HG02798 (cell line): ENCODE measurements around the gene MBD3L3.
A peak's percentile ranks its signal among the peaks of the same experiment; 100 is the strongest.
"Not testable (repeated sequence)": the region's sequence is repeated elsewhere in the genome, so short reads cannot be mapped to it uniquely, and the experiment has no call there.

Experiments used
- ATAC-seq: cut with Tn5 transposase; IDR thresholded peaks from one replicate; pipeline ENCODE4 v1.9.1; 2021; ENCODE audit warnings: mild to moderate bottlenecking; ENCODE audit not compliant: unreplicated experiment, poor library complexity

Gene MBD3L3

GRCh38 chr19:7058576-7058975 lies at the start of gene MBD3L3:
Gene MBD3L3, minus strand, starts transcription at chr19:7058676. Its CDS starts 71 bp downstream, at chr19:7058605.
- not testable (repeated sequence) for ATAC-seq

GRCh38 chr19:7106711-7107657 lies 48.5 kb upstream of the MBD3L3 start:
- ATAC-seq: no peak

GRCh38 chr19:7104747-7105447 lies 46.4 kb upstream of the MBD3L3 start:
- no peak for ATAC-seq

DNA sequence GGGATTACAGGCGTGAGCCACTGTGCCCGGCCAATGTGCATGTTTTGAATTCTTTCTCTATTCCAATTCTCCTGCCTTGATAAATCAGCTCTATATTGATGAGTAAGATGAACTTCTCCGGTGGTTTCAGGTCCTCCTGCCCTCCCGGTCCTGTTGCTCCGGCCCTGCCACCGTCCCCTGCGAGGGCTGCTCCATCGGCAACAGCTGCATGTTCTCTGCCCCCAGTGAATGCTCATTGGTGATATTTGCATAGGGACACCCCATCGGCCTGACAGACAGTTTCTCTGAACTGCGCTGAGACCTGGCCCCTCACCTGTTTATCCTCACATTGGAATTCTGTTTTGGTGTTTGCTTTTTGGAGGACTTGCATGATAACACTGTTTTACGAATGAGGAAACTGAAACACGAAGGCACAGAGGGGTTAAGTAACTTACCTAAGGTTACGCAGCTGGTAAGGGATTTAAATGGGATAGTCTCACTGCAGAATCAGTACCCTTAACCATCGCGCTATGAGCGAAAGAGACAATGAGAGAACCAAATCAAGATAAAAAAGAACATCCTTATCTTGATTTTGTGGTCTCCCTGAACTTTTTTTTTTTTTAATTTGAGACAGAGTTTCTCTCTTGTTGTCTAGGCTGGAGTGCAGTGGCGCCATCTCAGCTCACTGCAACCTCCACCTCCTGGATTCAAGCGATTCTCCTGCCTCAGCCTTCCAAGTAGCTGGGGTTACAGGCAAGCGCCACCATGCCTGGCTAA lies 43.2 kb upstream of the MBD3L3 start:
- ATAC-seq: no peak

GRCh38 chr19:7099597-7099921 lies 41.1 kb upstream of the MBD3L3 start:
- ATAC-seq: no peak

GRCh38 chr19:7098701-7099596 lies 40.5 kb upstream of the MBD3L3 start:
- ATAC-seq: peak; percentile 91

DNA sequence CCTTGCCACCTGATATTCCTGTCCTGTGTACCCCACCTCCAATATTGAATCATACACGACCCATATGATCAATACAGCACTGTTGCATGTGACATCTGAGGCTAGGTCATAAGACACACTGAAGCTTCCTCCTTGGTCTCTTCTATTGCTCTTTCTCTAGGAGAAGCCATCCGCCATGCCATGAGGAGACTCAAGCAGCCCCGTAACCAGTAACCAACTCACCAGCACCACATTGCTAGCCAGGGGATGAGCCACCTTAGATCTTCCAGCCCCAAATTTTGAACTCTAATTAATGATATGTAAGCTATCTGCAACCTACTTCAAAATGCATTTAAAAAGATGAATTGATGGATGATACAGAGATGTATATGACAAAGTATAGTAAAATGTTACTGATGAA lies 39.6 kb upstream of the MBD3L3 start:
- no peak for ATAC-seq

DNA sequence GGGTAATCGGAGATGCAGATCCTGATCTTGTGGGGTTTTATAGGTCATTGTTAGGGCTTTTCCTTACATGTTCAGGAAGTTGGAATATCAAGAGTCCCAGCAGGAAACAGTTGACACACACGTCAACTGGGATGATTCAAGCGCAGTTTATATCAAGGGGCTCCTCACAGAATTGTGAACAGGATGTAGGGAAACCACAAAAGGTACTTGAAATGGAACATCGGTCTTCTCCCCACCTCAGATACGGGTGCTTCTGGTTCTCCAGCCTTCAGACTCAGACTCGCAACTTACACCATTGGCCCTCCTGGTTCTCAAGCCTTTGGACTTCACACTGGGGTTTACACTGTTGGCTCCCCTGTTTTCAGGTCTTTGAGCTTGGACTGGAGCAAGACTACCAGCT lies 30.5 kb upstream of the MBD3L3 start:
- no peak for ATAC-seq

DNA sequence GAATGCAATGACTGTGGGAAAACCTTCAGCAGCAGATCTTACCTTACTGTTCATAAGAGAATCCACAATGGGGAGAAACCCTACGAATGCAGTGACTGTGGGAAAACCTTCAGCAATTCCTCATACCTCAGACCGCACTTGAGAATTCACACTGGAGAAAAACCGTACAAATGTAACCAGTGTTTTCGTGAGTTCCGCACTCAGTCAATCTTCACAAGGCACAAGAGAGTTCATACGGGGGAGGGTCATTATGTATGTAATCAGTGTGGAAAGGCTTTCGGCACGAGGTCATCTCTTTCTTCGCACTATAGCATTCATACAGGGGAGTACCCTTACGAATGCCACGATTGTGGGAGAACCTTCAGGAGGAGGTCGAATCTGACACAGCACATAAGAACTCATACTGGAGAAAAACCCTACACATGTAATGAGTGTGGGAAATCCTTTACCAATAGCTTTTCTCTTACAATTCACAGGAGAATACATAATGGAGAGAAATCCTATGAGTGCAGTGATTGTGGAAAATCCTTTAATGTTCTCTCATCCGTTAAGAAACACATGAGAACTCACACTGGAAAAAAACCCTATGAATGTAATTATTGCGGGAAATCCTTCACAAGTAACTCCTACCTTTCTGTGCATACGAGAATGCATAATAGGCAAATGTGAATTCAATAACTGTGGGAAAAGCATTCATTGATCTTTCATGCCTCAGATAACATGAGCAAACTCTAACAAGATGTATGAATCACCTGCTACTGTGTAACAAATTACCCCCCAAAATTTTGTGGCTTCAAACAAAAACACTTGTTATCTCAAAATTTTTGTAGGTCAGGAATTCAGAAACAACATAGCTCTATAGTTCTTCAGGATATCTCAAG lies 24.8 kb upstream of the MBD3L3 start:
- ATAC-seq: no peak

DNA sequence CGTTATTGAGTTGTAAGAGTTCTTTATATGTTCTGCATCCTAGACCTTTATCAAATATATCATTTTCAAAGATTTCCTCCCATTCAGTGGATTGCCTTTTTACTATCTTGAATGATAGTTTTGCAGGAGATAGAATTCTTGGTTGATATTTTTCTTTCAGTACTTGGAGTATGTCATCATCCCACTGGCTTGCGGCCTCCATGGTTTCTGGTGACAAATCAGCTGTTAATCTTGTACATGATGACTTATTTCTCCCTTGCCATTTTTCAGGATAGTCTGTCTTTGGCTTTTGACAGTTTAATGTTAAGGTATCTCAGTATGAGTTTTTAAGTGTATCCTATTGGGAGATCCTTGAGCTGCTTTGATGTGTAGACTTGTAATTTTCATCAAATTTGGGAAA lies 19.5 kb upstream of the MBD3L3 start:
- no peak for ATAC-seq

DNA sequence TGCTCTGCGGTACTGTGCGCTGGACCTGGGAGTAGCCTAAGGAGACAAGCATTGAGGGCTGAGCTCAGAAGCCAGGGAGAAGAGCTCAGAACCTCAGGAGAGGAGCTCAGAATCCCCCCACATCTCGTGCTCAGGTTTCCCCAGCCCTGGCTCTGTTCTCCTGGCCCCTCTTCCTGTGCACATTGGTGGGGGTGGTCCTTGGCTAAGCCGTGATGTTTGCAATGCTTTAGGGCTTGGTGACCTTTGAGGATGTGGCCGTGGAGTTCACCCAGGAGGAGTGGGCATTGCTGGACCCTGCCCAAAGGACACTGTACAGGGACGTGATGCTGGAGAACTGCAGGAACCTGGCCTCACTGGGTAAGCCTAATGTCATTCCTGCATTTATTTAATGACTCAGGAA lies 17.7 kb upstream of the MBD3L3 start:
- ATAC-seq: no peak

DNA sequence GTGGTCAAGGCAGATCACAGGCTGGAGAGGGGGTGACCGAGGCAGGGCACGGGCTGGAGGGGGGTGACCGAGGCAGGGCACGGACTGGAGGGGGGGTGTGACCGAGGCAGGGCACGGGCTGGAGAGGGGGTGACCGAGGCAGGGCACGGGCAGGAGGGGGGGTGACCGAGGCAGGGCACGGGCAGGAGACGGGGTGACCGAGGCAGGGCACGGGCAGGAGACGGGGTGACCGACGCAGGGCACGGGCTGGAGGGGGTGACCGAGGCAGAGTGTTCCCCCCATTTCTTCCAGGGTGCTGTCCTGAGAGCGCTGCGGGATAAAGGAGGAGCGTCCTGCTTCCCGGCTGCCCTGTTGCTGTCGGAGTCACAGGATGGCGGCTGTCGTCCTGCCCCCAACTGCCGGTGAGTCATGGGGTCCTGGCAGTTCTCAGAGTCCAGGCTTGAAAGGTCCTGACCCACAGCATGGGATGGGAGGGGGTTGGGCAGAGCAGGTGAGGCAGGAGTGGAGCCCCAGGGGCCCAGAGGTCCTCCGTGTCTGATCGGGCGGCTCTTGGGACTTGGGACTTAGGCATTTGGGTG lies 16.3 kb upstream of the MBD3L3 start:
- no peak for ATAC-seq

DNA sequence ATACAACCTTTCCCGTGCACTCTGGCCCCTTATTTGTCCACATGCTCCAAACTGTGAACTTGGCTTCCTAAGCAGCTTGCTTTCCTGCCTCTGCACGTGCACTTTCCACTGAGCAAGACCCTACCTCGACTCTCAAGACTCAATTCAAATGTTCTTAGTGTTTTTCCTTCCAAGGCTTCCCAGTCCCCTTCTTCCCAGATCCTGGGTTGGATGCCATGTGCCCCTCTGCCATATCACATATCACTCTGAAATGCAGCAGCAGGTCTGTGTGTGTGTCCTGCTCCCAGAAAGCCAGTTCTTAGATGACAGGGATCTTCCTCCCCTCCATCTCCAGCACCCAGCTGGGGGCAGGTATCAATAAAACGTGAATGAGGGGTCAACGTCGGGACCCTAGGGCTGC lies 14.1 kb upstream of the MBD3L3 start:
- ATAC-seq: no peak

DNA sequence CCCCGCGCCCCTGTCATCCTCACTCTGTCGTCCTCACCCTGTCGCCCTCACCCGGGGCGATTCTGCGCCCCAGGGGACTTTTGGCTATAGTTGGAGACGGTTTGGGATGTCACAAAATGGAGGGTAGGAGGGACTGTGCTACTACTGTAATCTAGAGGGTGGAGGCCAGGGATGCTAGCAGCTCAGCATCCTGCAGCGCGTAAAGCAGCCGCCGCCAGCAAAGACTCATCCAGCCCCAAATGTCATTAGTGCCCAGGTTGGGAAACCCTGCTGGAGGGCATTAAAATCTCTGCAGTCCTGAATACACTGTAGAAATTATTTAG lies 11.4 kb upstream of the MBD3L3 start:
- ATAC-seq: no peak

GRCh38 chr19:7069042-7069903 lies 10.8 kb upstream of the MBD3L3 start, which contains the start of gene ZNF557:
Gene ZNF557, plus strand, starts transcription at chr19:7069703. Its CDS starts 5,372 bp downstream, at chr19:7075075.
- ATAC-seq: peak; percentile 96

DNA sequence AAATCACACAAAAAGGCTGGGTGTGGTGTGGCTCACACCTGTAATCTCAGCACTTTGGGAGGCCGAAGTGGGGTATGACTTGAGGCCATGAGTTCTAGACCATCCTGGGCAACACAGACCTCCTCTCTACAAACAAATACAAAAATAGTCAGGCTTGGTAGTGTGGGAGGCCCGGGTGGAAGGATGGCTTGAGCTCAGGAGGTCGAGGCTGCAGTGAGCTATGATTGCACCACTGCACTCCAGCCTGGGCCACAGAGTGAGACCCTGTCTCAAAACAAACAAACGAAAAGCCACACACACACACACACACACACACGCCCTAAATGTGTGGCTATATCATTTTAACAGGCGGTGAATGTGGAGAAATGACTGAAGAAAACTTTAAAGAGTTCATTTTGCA lies 10.1 kb upstream of the MBD3L3 start:
- no peak for ATAC-seq

GRCh38 chr19:7067716-7068115 lies 9.2 kb upstream of the MBD3L3 start:
- ATAC-seq: no peak

DNA sequence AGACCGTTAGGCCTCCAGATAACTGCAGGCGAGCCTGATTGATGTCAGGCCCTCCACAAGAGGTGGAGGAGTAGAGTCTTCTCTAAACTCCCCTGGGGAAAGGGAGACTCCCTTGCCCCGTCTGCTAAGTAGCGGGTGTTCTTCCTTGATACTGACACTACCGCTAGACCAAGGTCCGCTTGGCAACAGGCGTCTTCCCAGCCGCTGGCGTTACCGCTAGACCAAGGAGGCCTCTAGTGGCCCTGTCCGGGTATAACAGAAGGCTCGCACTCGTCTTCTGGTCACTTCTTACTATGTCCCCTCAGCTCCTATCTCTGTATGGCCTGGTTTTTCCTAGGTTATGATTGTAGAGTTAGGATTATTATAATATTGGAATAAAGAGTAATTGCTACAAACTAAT lies 8.6 kb upstream of the MBD3L3 start:
- not testable (repeated sequence) for ATAC-seq
